GM19238 (cell line): ENCODE data around the gene RAB3D.
"Not testable (repeated sequence)": the region's sequence is repeated elsewhere in the genome, so short reads cannot be mapped to it uniquely, and the experiment has no call there.

Experiments
- DNase-seq: peaks from one replicate; pipeline ENCODE4 v3.0.0; 2011; ENCODE audit warnings: low spot score; ENCODE audit not compliant: insufficient read length

Gene RAB3D

GRCh38 chr19:11338569-11339253 lies 746 bp downstream of the RAB3D start:
- DNase-seq = no peak

- no peak for DNase-seq
Observed at GRCh38 chr19:11338121-11338520, 1.3 kb downstream of the RAB3D start.

- no peak for DNase-seq
Observed at GRCh38 chr19:11337080-11337479, 2.4 kb downstream of the RAB3D start.

- DNase-seq = no peak
Observed at GRCh38 chr19:11335449-11336146, 3.9 kb downstream of the RAB3D start.

- not testable (repeated sequence) for DNase-seq
Observed at GRCh38 chr19:11333838-11334237, 5.6 kb downstream of the RAB3D start.

- no peak for DNase-seq
Observed at GRCh38 chr19:11332822-11333221, 6.6 kb downstream of the RAB3D start.

- no peak for DNase-seq
Observed at GRCh38 chr19:11331502-11331901, 8.0 kb downstream of the RAB3D start.

- DNase-seq = no peak
Observed at GRCh38 chr19:11330127-11330526, 9.3 kb downstream of the RAB3D start.

- no peak for DNase-seq
Observed at GRCh38 chr19:11325544-11325943, 13.9 kb downstream of the RAB3D start.

GRCh38 chr19:11324748-11325389 lies 14.6 kb downstream of the RAB3D start:
- no peak for DNase-seq

GRCh38 chr19:11324079-11324661 lies 15.3 kb downstream of the RAB3D start:
- peak; percentile 35 for DNase-seq

- DNase-seq = no peak
Observed at GRCh38 chr19:11323601-11324078, 15.8 kb downstream of the RAB3D start.

GRCh38 chr19:11322269-11323024 lies 17.0 kb downstream of the RAB3D start:
- no peak for DNase-seq

GRCh38 chr19:11321191-11322126 lies 18.0 kb downstream of the RAB3D start:
- DNase-seq = no peak

GRCh38 chr19:11320278-11320995 lies 19.0 kb downstream of the RAB3D start:
- not testable (repeated sequence) for DNase-seq

- DNase-seq = no peak
Observed at GRCh38 chr19:11306337-11306736, 33.1 kb downstream of the RAB3D start.

GRCh38 chr19:11304936-11305335 lies 34.5 kb downstream of the RAB3D start:
- DNase-seq = no peak

GRCh38 chr19:11300811-11301120 lies 38.7 kb downstream of the RAB3D start:
- no peak for DNase-seq

- DNase-seq = no peak
Observed at GRCh38 chr19:11299946-11300810, 39.3 kb downstream of the RAB3D start.
